ENCODE results near the gene KLF15.

- TF ChIP-seq ZBTB7A (tag by site-specific recombination; IDR thresholded peaks at IDR 0.05; ENCODE audit: low read depth) = no peak
- TF ChIP-seq ZNF133 (tag by site-specific recombination; IDR thresholded peaks at IDR 0.05) = no peak
- TF ChIP-seq, protein P1, sequence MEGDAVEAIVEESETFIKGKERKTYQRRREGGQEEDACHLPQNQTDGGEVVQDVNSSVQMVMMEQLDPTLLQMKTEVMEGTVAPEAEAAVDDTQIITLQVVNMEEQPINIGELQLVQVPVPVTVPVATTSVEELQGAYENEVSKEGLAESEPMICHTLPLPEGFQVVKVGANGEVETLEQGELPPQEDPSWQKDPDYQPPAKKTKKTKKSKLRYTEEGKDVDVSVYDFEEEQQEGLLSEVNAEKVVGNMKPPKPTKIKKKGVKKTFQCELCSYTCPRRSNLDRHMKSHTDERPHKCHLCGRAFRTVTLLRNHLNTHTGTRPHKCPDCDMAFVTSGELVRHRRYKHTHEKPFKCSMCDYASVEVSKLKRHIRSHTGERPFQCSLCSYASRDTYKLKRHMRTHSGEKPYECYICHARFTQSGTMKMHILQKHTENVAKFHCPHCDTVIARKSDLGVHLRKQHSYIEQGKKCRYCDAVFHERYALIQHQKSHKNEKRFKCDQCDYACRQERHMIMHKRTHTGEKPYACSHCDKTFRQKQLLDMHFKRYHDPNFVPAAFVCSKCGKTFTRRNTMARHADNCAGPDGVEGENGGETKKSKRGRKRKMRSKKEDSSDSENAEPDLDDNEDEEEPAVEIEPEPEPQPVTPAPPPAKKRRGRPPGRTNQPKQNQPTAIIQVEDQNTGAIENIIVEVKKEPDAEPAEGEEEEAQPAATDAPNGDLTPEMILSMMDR (tag by site-specific recombination; IDR thresholded peaks at IDR 0.05) = no peak
- TF ChIP-seq ZNF324 (tag by site-specific recombination; IDR thresholded peaks at IDR 0.05) = no peak
These were observed 16.0 kb upstream of the KLF15 start for GRCh38 chr3:126373146-126373613.
